NCI-H2081 (cell line): ENCODE data around the gene PRDM7.
A peak's percentile ranks its signal among the peaks of the same experiment; 100 is the strongest.

Experiments used
- DNase-seq, 2 experiments: peaks; one replicate each; lab custom pipeline; 2025; lab: John Stamatoyannopoulos, UW

PRDM7 gene

DNA sequence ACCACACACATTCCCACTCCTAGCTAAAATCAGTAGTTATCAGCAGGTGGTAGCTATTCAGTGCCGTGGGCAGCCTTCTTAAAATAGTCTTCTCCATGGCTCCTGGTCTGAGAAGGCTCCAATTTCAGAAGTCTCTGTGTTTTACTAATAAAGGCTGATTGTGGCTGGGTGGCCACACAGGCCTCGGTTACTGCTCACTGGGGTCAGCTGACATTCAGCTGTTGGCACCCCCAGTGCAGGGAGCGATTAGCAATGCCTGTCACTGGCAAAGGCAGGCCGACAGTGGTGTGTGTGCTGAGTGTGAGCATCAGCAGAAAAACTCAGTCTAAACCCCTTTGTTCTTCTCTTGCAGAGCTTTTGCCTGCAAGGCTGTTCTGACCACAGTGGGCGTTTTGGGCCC is 41.2 kb downstream of the PRDM7 start:
- no peak for DNase-seq

DNA sequence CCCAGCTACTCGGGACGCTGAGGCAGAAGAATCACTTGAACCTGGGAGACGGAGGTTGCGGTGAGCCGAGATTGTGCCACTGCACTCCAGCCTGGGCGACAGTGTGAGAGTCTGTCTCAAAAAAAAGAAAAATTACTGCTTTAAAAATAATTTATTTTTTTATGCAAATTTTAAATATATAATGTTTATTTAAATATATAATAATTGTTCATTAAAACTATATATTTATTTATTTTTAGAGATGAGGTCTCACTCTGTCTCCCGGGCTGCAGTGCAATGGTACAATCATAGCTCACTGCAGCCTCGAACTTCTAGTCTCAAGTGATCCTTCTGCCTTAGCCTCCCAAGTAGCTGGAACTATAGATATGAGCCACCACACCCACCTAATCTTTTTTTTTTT is 42.6 kb downstream of the PRDM7 start:
- no peak for DNase-seq

GRCh38 chr16:90033387-90033786 is 43.7 kb downstream of the PRDM7 start:
- DNase-seq: no peak

GRCh38 chr16:90032674-90033331 is 44.3 kb downstream of the PRDM7 start:
- DNase-seq: no peak

DNA sequence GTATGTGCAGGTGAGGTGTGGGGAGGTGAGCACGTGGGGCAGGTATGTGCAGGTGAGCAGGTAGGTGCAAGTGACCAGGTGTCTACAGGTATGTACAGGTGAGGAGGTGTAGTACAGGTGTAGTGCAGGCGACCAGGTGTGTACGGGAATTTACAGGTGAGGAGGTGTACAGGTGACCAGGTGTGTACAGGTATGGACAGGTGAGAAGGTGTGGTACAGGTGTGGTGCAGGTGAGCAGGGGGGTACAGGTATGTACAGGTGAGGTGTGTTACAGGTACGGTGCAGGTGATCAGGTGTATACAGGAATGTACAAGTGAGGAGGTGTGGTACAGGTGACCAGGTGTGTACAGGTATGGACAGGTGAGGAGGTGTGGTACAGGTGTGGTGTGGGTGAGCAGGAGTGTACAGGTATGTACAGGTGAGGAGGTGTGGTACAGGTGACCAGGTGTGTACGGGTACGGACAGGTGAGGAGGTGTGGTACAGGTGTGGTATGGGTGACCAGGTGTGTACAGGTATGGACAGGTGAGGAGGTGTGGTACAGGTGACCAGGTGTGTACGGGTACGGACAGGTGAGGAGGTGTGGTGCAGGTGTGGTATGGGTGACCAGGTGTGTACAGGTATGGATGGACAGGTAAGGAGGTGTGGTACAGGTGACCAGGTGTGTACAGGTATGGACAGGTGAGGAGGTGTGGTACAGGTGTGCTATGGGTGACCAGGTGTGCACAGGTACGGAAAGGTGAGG is 45.0 kb downstream of the PRDM7 start:
- no peak for DNase-seq

- DNase-seq: no peak
Measured at GRCh38 chr16:90031186-90031930, 45.8 kb downstream of the PRDM7 start.

DNA sequence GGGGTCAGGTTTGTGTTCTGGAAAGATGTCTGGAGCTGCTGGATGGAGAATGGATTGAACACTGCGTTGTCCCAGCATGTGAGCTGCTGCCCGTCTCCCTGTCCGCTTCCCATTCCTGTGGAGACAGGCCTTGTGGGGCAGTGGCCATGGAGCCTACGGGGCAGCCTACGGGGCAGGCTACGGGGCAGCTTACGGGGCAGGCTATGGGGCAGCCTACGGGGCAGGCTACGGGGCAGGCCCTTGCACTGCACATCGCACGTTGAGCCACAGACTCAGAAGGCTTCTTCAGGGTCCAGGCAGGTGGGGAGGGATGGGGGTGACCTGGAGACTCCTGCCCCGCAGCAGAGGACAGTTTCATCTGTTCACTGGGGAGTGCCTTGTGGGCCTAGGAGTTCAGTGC is 48.1 kb downstream of the PRDM7 start:
- DNase-seq: no peak

- DNase-seq: no peak
Measured at GRCh38 chr16:90027611-90028010, 49.5 kb downstream of the PRDM7 start.

DNA sequence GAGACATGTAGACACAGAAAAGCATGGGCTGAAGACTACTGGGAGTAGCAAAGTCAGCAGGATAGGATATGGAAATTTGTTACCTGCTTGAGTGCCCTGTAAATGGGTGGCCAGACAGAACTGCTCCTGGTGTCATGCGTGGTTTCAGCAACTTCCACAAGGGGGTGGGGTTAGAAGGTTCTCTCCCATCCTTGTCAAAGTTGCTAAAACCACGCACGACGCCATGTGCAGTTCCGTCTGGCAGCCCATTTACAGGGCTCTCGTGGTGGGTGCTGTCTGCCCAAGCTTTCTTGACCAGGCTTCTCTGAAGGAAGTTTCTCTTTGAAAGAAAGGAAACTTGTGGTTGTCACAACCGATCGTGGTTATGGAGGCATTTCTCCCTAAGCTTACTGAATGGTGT is 51.0 kb downstream of the PRDM7 start:
- no peak for DNase-seq

DNA sequence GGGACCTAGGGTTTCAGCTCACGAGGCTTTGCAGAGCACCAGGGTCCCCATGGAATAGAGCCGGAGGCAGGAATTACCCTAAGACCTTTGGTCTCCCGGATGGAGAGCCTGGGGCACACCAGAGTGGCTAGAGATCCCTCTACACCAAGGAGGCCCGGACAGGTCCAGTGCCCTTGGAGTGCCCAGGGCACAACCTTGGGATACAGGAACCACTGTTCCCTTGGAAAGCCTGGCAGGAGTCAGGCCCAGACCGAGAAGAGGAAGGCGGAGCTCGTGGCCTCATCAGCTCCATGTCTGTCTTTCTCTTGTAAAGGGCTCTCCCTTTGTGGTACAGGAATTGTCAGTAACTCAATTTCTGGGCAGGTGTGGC is 54.1 kb downstream of the PRDM7 start:
- DNase-seq: no peak

- peak; percentile 80 to 90 for DNase-seq
Measured at GRCh38 chr16:90022209-90023077, 54.7 kb downstream of the PRDM7 start.

- DNase-seq: peak; percentile 41 to 83
Measured at GRCh38 chr16:90020838-90021382, 56.2 kb downstream of the PRDM7 start.

- DNase-seq: peak; percentile 27 to 59
Measured at GRCh38 chr16:90020260-90020837, 56.8 kb downstream of the PRDM7 start.

DNA sequence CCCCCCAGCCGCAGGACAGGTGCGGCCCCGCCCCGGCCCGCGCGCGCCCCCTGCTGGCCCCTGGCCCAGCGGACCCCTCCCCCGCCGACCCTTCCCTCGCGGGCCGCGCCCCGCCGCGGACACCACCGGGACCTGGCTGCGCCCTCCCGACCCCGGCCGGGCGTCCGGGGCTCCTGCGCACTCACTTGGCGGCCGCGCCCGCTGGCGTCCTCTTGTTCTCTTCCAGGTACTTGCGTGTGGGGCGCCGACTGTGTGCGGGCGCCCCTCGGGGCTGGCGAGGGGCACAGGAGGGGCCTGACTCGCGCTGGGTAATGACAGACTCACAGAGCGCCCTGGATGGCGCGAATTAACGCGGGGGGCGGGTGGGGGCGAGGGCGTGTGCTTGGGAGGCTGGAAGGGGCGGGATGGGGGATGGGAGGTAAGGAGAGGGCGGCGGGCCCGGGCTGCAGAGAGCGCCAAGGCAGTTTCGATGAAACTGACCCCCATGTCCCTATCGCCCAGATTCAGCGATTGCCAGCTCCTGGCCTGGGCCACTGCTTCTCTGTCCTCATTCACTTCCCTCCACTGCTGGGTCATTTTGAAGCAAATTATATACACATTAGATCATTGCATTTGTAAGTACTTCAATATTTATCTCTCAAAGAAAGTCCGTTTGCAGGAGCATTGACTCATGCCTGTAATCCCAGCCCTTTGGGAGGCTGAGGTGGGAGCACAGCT is 57.4 kb downstream of the PRDM7 start:
- peak; percentile 51 to 59 for DNase-seq

DNA sequence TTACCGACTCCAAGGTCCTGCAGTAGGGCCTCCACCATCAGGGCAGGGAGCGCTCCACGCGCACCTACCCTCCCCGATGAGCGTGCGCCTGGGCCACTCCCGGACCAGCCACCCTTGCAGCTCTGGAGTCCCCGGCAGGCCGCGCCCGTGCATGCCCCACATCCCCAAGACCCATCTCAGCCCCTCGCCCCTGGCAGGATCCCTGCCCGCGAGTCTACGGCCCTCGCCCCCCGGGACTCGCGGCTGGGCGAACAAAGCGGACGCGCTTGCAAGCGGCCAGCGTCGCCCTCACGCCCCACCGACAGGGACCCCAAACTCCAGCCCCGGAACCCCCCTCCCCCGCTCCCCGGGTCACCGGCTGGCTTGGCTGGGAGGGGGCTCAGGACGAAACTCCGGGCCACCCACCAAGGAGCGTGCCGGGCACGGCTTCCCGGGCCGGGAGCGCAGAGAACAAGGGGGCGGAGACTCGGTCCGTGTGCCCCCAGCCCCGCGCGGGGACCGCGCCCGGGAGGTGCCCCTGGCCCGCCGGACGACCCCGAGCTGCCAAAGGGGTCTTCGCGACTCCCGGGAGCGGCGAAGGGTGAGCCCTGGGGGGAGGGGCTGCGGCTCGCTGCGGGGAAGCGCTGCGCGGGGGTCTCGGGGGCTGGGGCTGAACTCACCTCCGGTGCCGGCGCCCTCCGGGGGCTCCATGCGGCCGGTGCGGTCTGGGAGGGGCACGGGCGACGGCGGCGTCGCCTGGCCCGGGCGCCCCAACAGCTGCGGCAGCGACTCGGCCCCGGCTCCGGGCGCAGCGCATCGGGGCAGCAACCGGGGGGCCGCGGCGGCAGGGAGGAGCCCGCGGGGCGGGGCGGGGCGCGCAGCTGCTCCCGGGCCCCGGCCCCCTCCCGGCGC is 58.2 kb downstream of the PRDM7 start, which contains the start of gene DBNDD1:
TSS of gene DBNDD1 (minus strand) at position 805 of the 891 bp plus-strand sequence. CDS start at position 690, 115 bp downstream.
- peak; percentile 22 to 55 for DNase-seq

DNA sequence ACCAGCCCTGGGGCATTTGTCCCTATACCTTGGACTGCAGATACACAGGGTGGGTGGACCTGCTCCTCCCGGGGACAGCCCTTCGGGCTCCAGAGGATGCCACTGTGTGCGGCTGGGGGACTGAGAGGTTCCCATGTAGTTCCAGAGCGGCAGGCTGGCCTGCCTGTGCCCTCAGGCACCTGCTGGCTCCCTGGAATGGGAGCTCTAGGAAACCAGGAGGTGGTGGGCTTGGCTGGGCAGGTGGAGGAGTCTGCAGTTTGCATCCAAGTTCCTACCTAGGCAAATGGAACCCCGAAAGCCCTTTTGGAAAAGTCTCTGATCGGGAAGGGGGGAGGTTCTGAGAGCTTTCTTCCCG is 58.9 kb downstream of the PRDM7 start:
- no peak for DNase-seq

GRCh38 chr16:90016339-90016950 is 60.7 kb downstream of the PRDM7 start:
- no peak for DNase-seq

- no peak for DNase-seq
Measured at GRCh38 chr16:90015586-90016338, 61.4 kb downstream of the PRDM7 start.
